A549 (cell line): ENCODE results near the gene MLLT11.

Source experiments
- ESRRA ChIP-seq: fragments of 150-350 bp; IDR thresholded peaks from 2 replicates; pipeline ENCODE4 v1.6.1; 2014; ENCODE audit warnings: mild to moderate bottlenecking, low read length, borderline replicate concordance
- FOSL2 ChIP-seq, 2 experiments: fragments of 450-650 bp in 1 of 2; fragments of >200 bp in 1 of 2; sonication (Bioruptor Twin) in 1 of 2; formaldehyde crosslinking; IDR thresholded peaks; 2 replicates each; pipeline versions ENCODE4 v1.5.0 to v1.6.1; 2016 to 2020; ENCODE audit warnings: mild to moderate bottlenecking in 1 of 2, moderate library complexity in 1 of 2
- MAFK ChIP-seq: fragments of 450-650 bp; IDR thresholded peaks from 2 replicates; pipeline ENCODE4 v1.6.1; 2014; ENCODE audit not compliant: partially characterized antibody
- MAZ ChIP-seq: fragments of 150-350 bp; IDR thresholded peaks from 2 replicates; pipeline ENCODE4 v1.6.1; 2014; ENCODE audit warnings: antibody characterized with exemption, low read depth, low read length, borderline replicate concordance
- NR3C1 ChIP-seq: fragments of >200 bp; sonication (Bioruptor Twin); formaldehyde crosslinking; IDR thresholded peaks from 3 replicates; pipeline ENCODE4 v1.6.1; 2017
- POLR2A ChIP-seq: IDR thresholded peaks from 2 replicates; pipeline ENCODE4 v1.6.1; 2012; ENCODE audit warnings: mild to moderate bottlenecking, low read length
- RCOR1 ChIP-seq: fragments of 150-350 bp; IDR thresholded peaks from 2 replicates; pipeline ENCODE4 v1.6.1; 2014; ENCODE audit warnings: antibody characterized with exemption, low read length, low read depth
- RNF2 ChIP-seq: fragments of 200-600 bp; sonication (generic); IDR thresholded peaks from 2 replicates; pipeline ENCODE4 v1.6.1; 2016; ENCODE audit warnings: low read depth, mild to moderate bottlenecking, antibody characterized with exemption, moderate library complexity, borderline replicate concordance
- SMC3 ChIP-seq: fragments of >200 bp; sonication (Bioruptor Twin); formaldehyde crosslinking; IDR thresholded peaks from 3 replicates; pipeline ENCODE4 v1.6.1; 2018; ENCODE audit warnings: inconsistent platforms
- ZFP36 ChIP-seq: fragments of 450-650 bp; IDR thresholded peaks from 2 replicates; pipeline ENCODE4 v1.6.1; 2014; ENCODE audit warnings: borderline replicate concordance; ENCODE audit not compliant: partially characterized antibody
- TF ChIP-seq, protein P1 (sequence below): fragments of >200 bp; sonication (Bioruptor Twin); formaldehyde crosslinking; IDR thresholded peaks from 3 replicates; pipeline ENCODE4 v1.5.1; 2016
- TF ChIP-seq, protein P2 (sequence below): IDR thresholded peaks from 2 replicates; pipeline ENCODE4 v1.6.1; 2012
- TF ChIP-seq, protein P3 (sequence below): fragments of 450-650 bp; IDR thresholded peaks from 2 replicates; pipeline ENCODE4 v1.6.1; 2014; ENCODE audit warnings: antibody characterized with exemption
- TF ChIP-seq, protein P4 (sequence below): IDR thresholded peaks from 2 replicates; pipeline ENCODE4 v1.6.1; 2012; ENCODE audit warnings: low read depth, borderline replicate concordance

DNA sequence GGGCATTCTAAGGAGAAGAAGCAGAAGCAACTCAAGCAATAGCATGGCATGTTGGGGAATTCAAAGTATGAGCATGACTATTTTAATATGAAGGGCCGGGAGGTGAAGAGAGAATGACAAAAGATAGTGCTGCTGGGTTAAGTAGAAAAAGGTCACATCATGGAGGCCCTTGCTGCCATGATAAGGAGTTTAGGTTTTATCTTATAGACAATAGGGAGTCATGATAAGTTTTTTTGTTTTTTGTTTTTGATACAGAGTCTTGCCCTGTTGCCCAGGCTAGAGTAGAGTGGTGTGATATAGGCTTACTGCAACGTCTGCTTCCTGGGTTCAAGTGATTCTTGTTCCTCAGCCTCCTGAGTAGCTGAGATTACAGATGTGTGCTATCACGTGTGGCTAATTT lies 20.7 kb upstream of the MLLT11 start:
- TF ChIP-seq, protein P1, sequence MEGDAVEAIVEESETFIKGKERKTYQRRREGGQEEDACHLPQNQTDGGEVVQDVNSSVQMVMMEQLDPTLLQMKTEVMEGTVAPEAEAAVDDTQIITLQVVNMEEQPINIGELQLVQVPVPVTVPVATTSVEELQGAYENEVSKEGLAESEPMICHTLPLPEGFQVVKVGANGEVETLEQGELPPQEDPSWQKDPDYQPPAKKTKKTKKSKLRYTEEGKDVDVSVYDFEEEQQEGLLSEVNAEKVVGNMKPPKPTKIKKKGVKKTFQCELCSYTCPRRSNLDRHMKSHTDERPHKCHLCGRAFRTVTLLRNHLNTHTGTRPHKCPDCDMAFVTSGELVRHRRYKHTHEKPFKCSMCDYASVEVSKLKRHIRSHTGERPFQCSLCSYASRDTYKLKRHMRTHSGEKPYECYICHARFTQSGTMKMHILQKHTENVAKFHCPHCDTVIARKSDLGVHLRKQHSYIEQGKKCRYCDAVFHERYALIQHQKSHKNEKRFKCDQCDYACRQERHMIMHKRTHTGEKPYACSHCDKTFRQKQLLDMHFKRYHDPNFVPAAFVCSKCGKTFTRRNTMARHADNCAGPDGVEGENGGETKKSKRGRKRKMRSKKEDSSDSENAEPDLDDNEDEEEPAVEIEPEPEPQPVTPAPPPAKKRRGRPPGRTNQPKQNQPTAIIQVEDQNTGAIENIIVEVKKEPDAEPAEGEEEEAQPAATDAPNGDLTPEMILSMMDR, result no peak
- TF ChIP-seq MAZ, result no peak
- TF ChIP-seq ZFP36, result no peak
- no peak for TF ChIP-seq SMC3
- TF ChIP-seq RCOR1, result no peak
- TF ChIP-seq, protein P2, sequence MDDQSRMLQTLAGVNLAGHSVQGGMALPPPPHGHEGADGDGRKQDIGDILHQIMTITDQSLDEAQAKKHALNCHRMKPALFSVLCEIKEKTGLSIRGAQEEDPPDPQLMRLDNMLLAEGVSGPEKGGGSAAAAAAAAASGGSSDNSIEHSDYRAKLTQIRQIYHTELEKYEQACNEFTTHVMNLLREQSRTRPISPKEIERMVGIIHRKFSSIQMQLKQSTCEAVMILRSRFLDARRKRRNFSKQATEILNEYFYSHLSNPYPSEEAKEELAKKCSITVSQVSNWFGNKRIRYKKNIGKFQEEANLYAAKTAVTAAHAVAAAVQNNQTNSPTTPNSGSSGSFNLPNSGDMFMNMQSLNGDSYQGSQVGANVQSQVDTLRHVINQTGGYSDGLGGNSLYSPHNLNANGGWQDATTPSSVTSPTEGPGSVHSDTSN, result no peak
- no peak for TF ChIP-seq MAFK
- TF ChIP-seq POLR2A, result no peak
- no peak for TF ChIP-seq RNF2
- TF ChIP-seq, protein P3, sequence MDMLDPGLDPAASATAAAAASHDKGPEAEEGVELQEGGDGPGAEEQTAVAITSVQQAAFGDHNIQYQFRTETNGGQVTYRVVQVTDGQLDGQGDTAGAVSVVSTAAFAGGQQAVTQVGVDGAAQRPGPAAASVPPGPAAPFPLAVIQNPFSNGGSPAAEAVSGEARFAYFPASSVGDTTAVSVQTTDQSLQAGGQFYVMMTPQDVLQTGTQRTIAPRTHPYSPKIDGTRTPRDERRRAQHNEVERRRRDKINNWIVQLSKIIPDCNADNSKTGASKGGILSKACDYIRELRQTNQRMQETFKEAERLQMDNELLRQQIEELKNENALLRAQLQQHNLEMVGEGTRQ, result no peak
- no peak for TF ChIP-seq NR3C1
- TF ChIP-seq, protein P4, sequence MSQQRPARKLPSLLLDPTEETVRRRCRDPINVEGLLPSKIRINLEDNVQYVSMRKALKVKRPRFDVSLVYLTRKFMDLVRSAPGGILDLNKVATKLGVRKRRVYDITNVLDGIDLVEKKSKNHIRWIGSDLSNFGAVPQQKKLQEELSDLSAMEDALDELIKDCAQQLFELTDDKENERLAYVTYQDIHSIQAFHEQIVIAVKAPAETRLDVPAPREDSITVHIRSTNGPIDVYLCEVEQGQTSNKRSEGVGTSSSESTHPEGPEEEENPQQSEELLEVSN, result no peak
- no peak for TF ChIP-seq ESRRA
- TF ChIP-seq FOSL2 (IDR thresholded peaks at IDR 0.05), result no peak
- no peak for TF ChIP-seq FOSL2 (CRISPR knock-in tag; IDR thresholded peaks at IDR 0.05)
